HCT116 (cell line): ENCODE data around the gene RIMBP3C. TPM values are rescaled to one million over a fixed set of nuclear protein-coding genes. Genes with fewer than 3 reads are reported as not detected.

Experiments used
- ATAC-seq: fragments of 200-7000 bp; cut with Tn5 transposase; 2 replicates; pipeline ENCODE4 v1.9.1; 2020; ENCODE audit warnings: mild to moderate bottlenecking, moderate library complexity
- BruUV-seq: library from RNA; stranded (reverse); fragments of 400-500 nt; replicated peaks from 2 replicates; lab custom pipeline; 2021; lab: Mats Ljungman, UMichigan
- CTCF ChIA-PET: fragments of 300-600 bp; sonication (Branson Sonifier 250); formaldehyde crosslinking; loops from one replicate; lab custom pipeline; 2021; ENCODE audit warnings: antibody characterized with exemption; lab: Charles Lee
- POLR2A ChIA-PET: fragments of 300-600, 350-600 bp; sonication (Branson Sonifier 250); formaldehyde crosslinking; loops from one replicate; lab custom pipeline; 2021; ENCODE audit warnings: antibody characterized with exemption; lab: Charles Lee
- RAD21 ChIA-PET, 2 experiments: fragments of 300-600 bp; sonication (Branson Sonifier 250); formaldehyde crosslinking; loops; one replicate each; lab custom pipeline; 2023; ENCODE audit warnings: low total read pairs in 2 of 2; ENCODE audit not compliant: uncharacterized antibody in 2 of 2, unreplicated experiment in 2 of 2, low non-redundant PET in 1 of 2; lab: Charles Lee
- DNase-seq: peaks from one replicate; pipeline ENCODE4 v3.0.0-alpha.2; 2010; ENCODE audit warnings: low read depth, low spot score
- H2AFZ ChIP-seq: fragments of 200-600 bp; shearing (Covaris generic), sonication (generic); 2 replicates; pipeline ENCODE4 v1.6.1; 2017; ENCODE audit warnings: low read depth, mixed run types, mixed read lengths, antibody characterized with exemption, low read length; ENCODE audit not compliant: poor library complexity, severe bottlenecking
- H3K27ac ChIP-seq: 2 replicates; pipeline ENCODE4 v1.5.1; 2012; ENCODE audit warnings: low read depth, low read length
- H3K27me3 ChIP-seq: fragments of 200-600 bp; sonication (generic); 2 replicates; pipeline ENCODE4 v1.6.1; 2016; ENCODE audit warnings: mixed run types, low read length, mixed read lengths; ENCODE audit not compliant: insufficient read depth
- H3K36me3 ChIP-seq, 2 experiments: fragments of 200-500 bp in 1 of 2; fragments of 200-600 bp in 1 of 2; sonication (Bioruptor generic) in 1 of 2; sonication (generic) in 1 of 2; 2 replicates each; pipeline versions ENCODE4 v1.5.1 to v1.6.1; 2014 to 2016; ENCODE audit warnings: low read length in 2 of 2, inconsistent platforms in 1 of 2, mixed read lengths in 1 of 2, mixed run types in 1 of 2; ENCODE audit not compliant: insufficient read depth in 2 of 2, control insufficient read depth in 1 of 2
- H3K4me1 ChIP-seq, 2 experiments: fragments of 200-600 bp in 1 of 2; sonication (generic) in 1 of 2; 2 replicates each; pipeline versions ENCODE4 v1.5.1 to v1.6.1; 2012 to 2017; ENCODE audit warnings: low read length in 2 of 2, inconsistent platforms in 1 of 2, mild to moderate bottlenecking in 1 of 2, mixed read lengths in 1 of 2, mixed run types in 1 of 2, moderate library complexity in 1 of 2; ENCODE audit not compliant: insufficient read depth in 2 of 2, control insufficient read depth in 1 of 2
- H3K4me2 ChIP-seq: fragments of 200-600 bp; sonication (generic); 2 replicates; pipeline ENCODE4 v1.6.1; 2017; ENCODE audit warnings: mixed run types, low read length, mixed read lengths
- H3K4me3 ChIP-seq, 2 experiments: fragments of 200-600 bp in 1 of 2; sonication (generic) in 1 of 2; replicated peaks in 1 of 2; 2 replicates each; pipeline ENCODE4 v1.5.1; 2011 to 2016; ENCODE audit warnings: low read length in 2 of 2, control low read depth in 1 of 2, low read depth in 1 of 2, mild to moderate bottlenecking in 1 of 2, mixed read lengths in 1 of 2, mixed run types in 1 of 2
- H3K79me2 ChIP-seq: fragments of 200-600 bp; sonication (generic); 2 replicates; pipeline ENCODE4 v1.6.1; 2017; ENCODE audit warnings: mild to moderate bottlenecking, mixed run types, low read length, moderate library complexity, mixed read lengths; ENCODE audit not compliant: insufficient read depth
- H3K9ac ChIP-seq: fragments of 200-600 bp; sonication (generic); 2 replicates; pipeline ENCODE4 v1.6.1; 2016; ENCODE audit warnings: low read length, mixed read lengths
- H3K9me2 ChIP-seq: fragments of 200-600 bp; sonication (generic), shearing (Covaris generic); 2 replicates; pipeline ENCODE4 v1.6.1; 2017; ENCODE audit warnings: mixed run types, mild to moderate bottlenecking, moderate library complexity; ENCODE audit not compliant: insufficient read depth
- H3K9me3 ChIP-seq, 2 experiments: fragments of 200-500 bp in 1 of 2; fragments of 200-600 bp in 1 of 2; sonication (Bioruptor generic) in 1 of 2; sonication (generic) in 1 of 2; 2 replicates each; pipeline ENCODE4 v1.6.1; 2014 to 2017; ENCODE audit warnings: low read length in 2 of 2, mixed read lengths in 2 of 2, inconsistent platforms in 1 of 2, low read depth in 1 of 2, mild to moderate bottlenecking in 1 of 2, mixed run types in 1 of 2, moderate library complexity in 1 of 2; ENCODE audit not compliant: control insufficient read depth in 1 of 2, insufficient read depth in 1 of 2
- H4K20me1 ChIP-seq: fragments of 200-600 bp; sonication (generic), shearing (Covaris generic); 2 replicates; pipeline ENCODE4 v1.6.1; 2017; ENCODE audit warnings: mixed run types, mild to moderate bottlenecking, moderate library complexity; ENCODE audit not compliant: insufficient read depth
- ATF3 ChIP-seq: IDR thresholded peaks from 2 replicates; pipeline ENCODE4 v1.6.1; 2012
- CBX3 ChIP-seq: IDR thresholded peaks from 2 replicates; pipeline ENCODE4 v1.6.1; 2012; ENCODE audit warnings: low read depth
- CTCF ChIP-seq, 3 experiments: fragments of 200-600 bp in 1 of 3; sonication (generic) in 1 of 3; IDR thresholded peaks in 2 of 3; conservative IDR thresholded peaks in 1 of 3; 2 replicates each; pipeline ENCODE4 v1.5.1; 2012 to 2017; ENCODE audit warnings: low read depth in 2 of 3, low read length in 2 of 3, antibody characterized with exemption in 1 of 3, borderline replicate concordance in 1 of 3, control low read depth in 1 of 3, mild to moderate bottlenecking in 1 of 3, mixed read lengths in 1 of 3, mixed run types in 1 of 3, moderate library complexity in 1 of 3; ENCODE audit not compliant: insufficient read depth in 1 of 3
- EGR1 ChIP-seq: IDR thresholded peaks from 2 replicates; pipeline ENCODE4 v1.6.1; 2012; ENCODE audit warnings: low read depth
- ELF1 ChIP-seq: IDR thresholded peaks from 2 replicates; pipeline ENCODE4 v1.6.1; 2012; ENCODE audit warnings: low read depth, borderline replicate concordance
- EZH2 ChIP-seq: fragments of 200-600 bp; sonication (generic); IDR thresholded peaks from 2 replicates; pipeline ENCODE4 v1.6.1; 2017; ENCODE audit warnings: antibody characterized with exemption, mixed run types
- EZH2phosphoT487 ChIP-seq: fragments of 200-600 bp; IDR thresholded peaks from 2 replicates; pipeline ENCODE4 v1.6.1; 2018; ENCODE audit warnings: antibody characterized with exemption, borderline replicate concordance
- FOSL1 ChIP-seq: IDR thresholded peaks from 2 replicates; pipeline ENCODE4 v1.6.1; 2012; ENCODE audit warnings: low read depth
- POLR2A ChIP-seq: IDR thresholded peaks from 2 replicates; pipeline ENCODE4 v1.7.0; 2011; ENCODE audit warnings: borderline replicate concordance; ENCODE audit not compliant: insufficient read depth, insufficient read length; ENCODE audit errors: extremely low read depth
- POLR2AphosphoS5 ChIP-seq: IDR thresholded peaks from 2 replicates; pipeline ENCODE4 v1.6.1; 2011; ENCODE audit warnings: mild to moderate bottlenecking, low read depth, low read length, moderate library complexity
- REST ChIP-seq: IDR thresholded peaks from 2 replicates; pipeline ENCODE4 v1.6.1; 2012; ENCODE audit warnings: low read depth
- SP1 ChIP-seq: IDR thresholded peaks from 2 replicates; pipeline ENCODE4 v1.6.1; 2012; ENCODE audit warnings: low read depth
- SRF ChIP-seq: IDR thresholded peaks from 2 replicates; pipeline ENCODE4 v1.6.1; 2012; ENCODE audit warnings: low read depth
- TCF7L2 ChIP-seq: IDR thresholded peaks from 2 replicates; pipeline ENCODE4 v1.7.0; 2011; ENCODE audit warnings: borderline replicate concordance, inconsistent platforms; ENCODE audit not compliant: insufficient read depth, insufficient read length; ENCODE audit errors: extremely low read depth
- YY1 ChIP-seq: IDR thresholded peaks from 2 replicates; pipeline ENCODE4 v1.6.1; 2011; ENCODE audit warnings: low read length, low read depth, moderate library complexity, mild to moderate bottlenecking; ENCODE audit not compliant: insufficient replicate concordance; ENCODE audit errors: extremely low read depth
- ZNF274 ChIP-seq: fragments of 200-500 bp; sonication (Bioruptor generic); IDR thresholded peaks from 2 replicates; pipeline ENCODE4 v1.6.1; 2014; ENCODE audit warnings: mild to moderate bottlenecking, low read depth, low read length, inconsistent platforms
- intact Hi-C: fragments of 100-400 bp; cut with micrococcal nuclease; formaldehyde crosslinking; loops from 2 replicates; pipeline ENCODE4 v1.10.0; 2022
- total RNA-seq: library from RNA; stranded (reverse); gene quantifications from one replicate; pipeline ENCODE4 v1.2.1, GENCODE V29; 2021; ENCODE audit not compliant: unreplicated experiment
- TF ChIP-seq, protein P1 (sequence below): IDR thresholded peaks from 2 replicates; pipeline ENCODE4 v1.6.1; 2012

RIMBP3C gene
- total RNA-seq, 1 experiment from 2014 or later = 0.15 TPM

- no peak overlapping the region for H3K4me3 ChIP-seq
- H3K27ac ChIP-seq = no peak overlapping the region
- intact Hi-C loops = no loop called here
- TF ChIP-seq ZNF274 = no peak
- no peak for TF ChIP-seq ELF1
- TF ChIP-seq REST = no peak
- TF ChIP-seq, protein P1, sequence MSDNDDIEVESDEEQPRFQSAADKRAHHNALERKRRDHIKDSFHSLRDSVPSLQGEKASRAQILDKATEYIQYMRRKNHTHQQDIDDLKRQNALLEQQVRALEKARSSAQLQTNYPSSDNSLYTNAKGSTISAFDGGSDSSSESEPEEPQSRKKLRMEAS = no peak
- no peak for TF ChIP-seq SP1
- no peak for TF ChIP-seq TCF7L2
- no peak for TF ChIP-seq CTCF (IDR thresholded peaks at IDR 0.05 in 2 of 3, conservative IDR thresholded peaks at IDR 0.05 in 1 of 3; ENCODE audit: borderline replicate concordance in 1 of 3, insufficient read depth in 1 of 3, low read depth in 2 of 3, low read length in 2 of 3)
- no peak for TF ChIP-seq POLR2AphosphoS5
- no peak for TF ChIP-seq YY1
- TF ChIP-seq EZH2 = no peak
- TF ChIP-seq EGR1 = no peak
- TF ChIP-seq EZH2phosphoT487 = no peak
- no peak for TF ChIP-seq POLR2A
- no peak for TF ChIP-seq FOSL1
- no peak for TF ChIP-seq SRF
- TF ChIP-seq ATF3 = no peak
- TF ChIP-seq CBX3 = no peak
- peaks cover 41% of the 10 kb centered on the region; the same call in 1 of the 2 replicates for H4K20me1 ChIP-seq
- H3K27me3 ChIP-seq = no peaks in the 10 kb centered on the region
- ATAC-seq (no peak), DNase-seq (no peak)
- no TSS peak for BruUV-seq
- H3K9me3 ChIP-seq = no peaks in the 10 kb centered on the region
- H3K4me2 ChIP-seq = peak overlapping the region; percentile 87; the same call in 1 of the 2 replicates
- H3K79me2 ChIP-seq = peaks cover 79% of the 10 kb centered on the region
- H2AFZ ChIP-seq = no peak overlapping the region
- POLR2A ChIA-PET = no interaction called here
- peaks cover 2 to 4% of the 10 kb centered on the region in 2 experiments; a peak in 1 of 4 replicates for H3K36me3 ChIP-seq
- RAD21 ChIA-PET = no interaction called here
- H3K4me1 ChIP-seq = peaks cover 47 to 78% of the 10 kb centered on the region in 2 experiments
- no peak overlapping the region for H3K9ac ChIP-seq
- no peaks in the 10 kb centered on the region for H3K9me2 ChIP-seq
- CTCF ChIA-PET = no interaction called here
These were observed 19.1 kb upstream of the RIMBP3C start for GRCh38 chr22:21570398-21570797.
